Ishikawa (cell line): ENCODE measurements around the gene TMEM132E.

Experiments used
- CEBPB ChIP-seq: IDR thresholded peaks from 2 replicates; pipeline ENCODE4 v1.6.1; 2012
- CREB1 ChIP-seq: IDR thresholded peaks from 2 replicates; pipeline ENCODE4 v1.6.1; 2012; ENCODE audit warnings: low read depth
- EGR1 ChIP-seq: IDR thresholded peaks from 2 replicates; pipeline ENCODE4 v1.6.1; 2012
- EP300 ChIP-seq: IDR thresholded peaks from 2 replicates; pipeline ENCODE4 v1.6.1; 2012; ENCODE audit warnings: borderline replicate concordance
- FOXM1 ChIP-seq: IDR thresholded peaks from 2 replicates; pipeline ENCODE4 v1.6.1; 2012; ENCODE audit warnings: low read depth, borderline replicate concordance
- NFIC ChIP-seq: IDR thresholded peaks from 2 replicates; pipeline ENCODE4 v1.6.1; 2012
- RAD21 ChIP-seq: IDR thresholded peaks from 2 replicates; pipeline ENCODE4 v1.6.1; 2012; ENCODE audit warnings: low read depth
- TAF1 ChIP-seq: IDR thresholded peaks from 2 replicates; pipeline ENCODE4 v1.6.1; 2012; ENCODE audit warnings: low read depth, mild to moderate bottlenecking
- TCF12 ChIP-seq: IDR thresholded peaks from 2 replicates; pipeline ENCODE4 v1.6.1; 2012; ENCODE audit warnings: low read depth
- TEAD4 ChIP-seq: IDR thresholded peaks from 2 replicates; pipeline ENCODE4 v1.6.1; 2012
- YY1 ChIP-seq: IDR thresholded peaks from 2 replicates; pipeline ENCODE4 v1.6.1; 2012; ENCODE audit warnings: low read depth
- ZBTB7A ChIP-seq: IDR thresholded peaks from 2 replicates; pipeline ENCODE4 v1.6.1; 2012; ENCODE audit warnings: low read depth
- TF ChIP-seq, protein P1 (sequence below): IDR thresholded peaks from 2 replicates; pipeline ENCODE4 v1.6.1; 2012
- TF ChIP-seq, protein P2 (sequence below): IDR thresholded peaks from 2 replicates; pipeline ENCODE4 v1.6.1; 2012; ENCODE audit warnings: low read depth, mild to moderate bottlenecking
- TF ChIP-seq, protein P3 (sequence below): IDR thresholded peaks from 2 replicates; pipeline ENCODE4 v1.6.1; 2012

TMEM132E gene

DNA sequence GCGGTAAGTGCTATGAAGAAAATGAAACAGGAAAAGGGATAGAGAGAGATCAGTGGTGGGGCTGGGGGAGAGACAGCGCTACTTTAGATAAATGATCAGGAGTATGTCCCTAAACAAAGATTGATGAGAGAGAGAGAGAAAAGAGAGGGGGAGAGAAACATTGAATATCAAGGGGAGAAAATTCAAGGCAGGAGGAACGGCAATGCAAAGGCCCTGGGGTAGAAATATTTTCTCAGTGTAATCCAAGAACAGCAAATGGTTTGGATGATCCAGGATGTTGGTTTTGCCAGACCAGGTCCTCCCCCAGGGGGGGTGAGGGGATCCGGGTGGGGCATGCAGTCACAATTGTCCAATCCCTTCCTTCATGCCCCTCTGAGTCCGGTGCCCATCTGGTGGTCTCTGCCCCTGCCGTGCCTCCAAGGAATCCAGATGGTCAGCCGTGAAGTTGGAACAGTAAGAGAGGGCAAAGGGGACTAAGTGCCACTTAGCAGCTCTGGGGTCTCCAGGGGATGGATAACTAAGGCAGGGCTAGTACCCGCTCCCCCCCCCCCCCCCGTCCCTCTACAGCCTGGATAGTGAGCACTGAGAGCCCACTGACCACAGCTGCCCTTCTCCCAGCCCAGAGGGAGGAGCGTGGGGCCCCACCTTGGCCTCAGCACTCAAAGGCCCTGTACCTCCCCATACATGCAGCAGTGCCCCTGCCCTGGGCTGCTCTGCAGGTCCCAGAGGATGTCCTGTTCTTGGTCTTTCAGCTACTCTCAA, 43.7 kb downstream of the TMEM132E start:
- TF ChIP-seq EP300, result no peak

DNA sequence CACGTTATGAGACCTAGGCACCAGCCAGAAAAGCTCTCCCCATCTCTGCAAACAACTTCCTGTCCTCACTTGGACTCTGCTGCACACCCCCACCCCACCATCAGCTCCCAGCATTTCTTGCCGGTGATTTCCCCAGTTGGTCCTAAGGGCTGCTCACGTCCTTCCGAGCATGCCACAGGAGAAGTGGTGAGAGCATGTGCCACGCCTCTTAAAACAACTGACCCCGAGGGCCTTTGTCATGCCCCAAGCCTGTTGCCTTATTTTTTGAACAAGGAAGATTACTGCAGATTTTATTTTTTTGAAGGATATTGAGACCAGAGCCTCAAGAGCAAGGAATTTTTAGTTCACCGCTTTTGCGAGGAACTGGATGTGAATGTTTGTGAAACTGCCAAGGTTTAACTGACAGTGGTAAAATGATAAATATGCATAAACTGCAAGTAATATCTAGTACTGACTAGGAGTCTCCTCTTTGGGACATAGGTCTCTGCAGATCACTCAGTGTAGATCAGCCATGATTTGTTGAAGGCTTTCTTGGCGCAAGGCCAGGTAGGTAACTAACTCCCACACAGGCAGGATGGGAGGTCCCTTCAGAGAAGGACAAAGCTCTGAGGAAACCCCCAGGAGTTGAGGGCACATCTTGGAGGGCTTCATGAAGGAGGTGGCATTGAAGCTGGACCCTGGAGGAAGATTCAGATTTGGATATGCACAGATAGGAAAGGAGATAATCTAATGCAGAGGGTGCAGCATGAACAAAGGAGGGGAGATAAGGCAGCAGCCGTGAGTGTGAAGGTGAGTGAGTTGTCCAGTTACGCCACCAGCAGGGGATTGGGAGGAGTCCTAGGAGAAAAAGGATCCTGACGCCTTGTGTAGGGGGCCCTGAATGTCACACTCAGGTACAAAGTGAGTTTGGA, 44.7 kb downstream of the TMEM132E start:
- no peak for TF ChIP-seq FOXM1
- TF ChIP-seq, protein P1, sequence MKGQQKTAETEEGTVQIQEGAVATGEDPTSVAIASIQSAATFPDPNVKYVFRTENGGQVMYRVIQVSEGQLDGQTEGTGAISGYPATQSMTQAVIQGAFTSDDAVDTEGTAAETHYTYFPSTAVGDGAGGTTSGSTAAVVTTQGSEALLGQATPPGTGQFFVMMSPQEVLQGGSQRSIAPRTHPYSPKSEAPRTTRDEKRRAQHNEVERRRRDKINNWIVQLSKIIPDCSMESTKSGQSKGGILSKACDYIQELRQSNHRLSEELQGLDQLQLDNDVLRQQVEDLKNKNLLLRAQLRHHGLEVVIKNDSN, result no peak
- TF ChIP-seq TCF12, result no peak
- no peak for TF ChIP-seq RAD21
- TF ChIP-seq CREB1, result no peak
- no peak for TF ChIP-seq YY1
- no peak for TF ChIP-seq CEBPB
- no peak for TF ChIP-seq TEAD4
- TF ChIP-seq EGR1, result no peak
- TF ChIP-seq TAF1, result no peak
- no peak for TF ChIP-seq ZBTB7A
- TF ChIP-seq EP300, result no peak
- TF ChIP-seq NFIC, result no peak
- TF ChIP-seq, protein P2, sequence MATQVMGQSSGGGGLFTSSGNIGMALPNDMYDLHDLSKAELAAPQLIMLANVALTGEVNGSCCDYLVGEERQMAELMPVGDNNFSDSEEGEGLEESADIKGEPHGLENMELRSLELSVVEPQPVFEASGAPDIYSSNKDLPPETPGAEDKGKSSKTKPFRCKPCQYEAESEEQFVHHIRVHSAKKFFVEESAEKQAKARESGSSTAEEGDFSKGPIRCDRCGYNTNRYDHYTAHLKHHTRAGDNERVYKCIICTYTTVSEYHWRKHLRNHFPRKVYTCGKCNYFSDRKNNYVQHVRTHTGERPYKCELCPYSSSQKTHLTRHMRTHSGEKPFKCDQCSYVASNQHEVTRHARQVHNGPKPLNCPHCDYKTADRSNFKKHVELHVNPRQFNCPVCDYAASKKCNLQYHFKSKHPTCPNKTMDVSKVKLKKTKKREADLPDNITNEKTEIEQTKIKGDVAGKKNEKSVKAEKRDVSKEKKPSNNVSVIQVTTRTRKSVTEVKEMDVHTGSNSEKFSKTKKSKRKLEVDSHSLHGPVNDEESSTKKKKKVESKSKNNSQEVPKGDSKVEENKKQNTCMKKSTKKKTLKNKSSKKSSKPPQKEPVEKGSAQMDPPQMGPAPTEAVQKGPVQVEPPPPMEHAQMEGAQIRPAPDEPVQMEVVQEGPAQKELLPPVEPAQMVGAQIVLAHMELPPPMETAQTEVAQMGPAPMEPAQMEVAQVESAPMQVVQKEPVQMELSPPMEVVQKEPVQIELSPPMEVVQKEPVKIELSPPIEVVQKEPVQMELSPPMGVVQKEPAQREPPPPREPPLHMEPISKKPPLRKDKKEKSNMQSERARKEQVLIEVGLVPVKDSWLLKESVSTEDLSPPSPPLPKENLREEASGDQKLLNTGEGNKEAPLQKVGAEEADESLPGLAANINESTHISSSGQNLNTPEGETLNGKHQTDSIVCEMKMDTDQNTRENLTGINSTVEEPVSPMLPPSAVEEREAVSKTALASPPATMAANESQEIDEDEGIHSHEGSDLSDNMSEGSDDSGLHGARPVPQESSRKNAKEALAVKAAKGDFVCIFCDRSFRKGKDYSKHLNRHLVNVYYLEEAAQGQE, result no peak
- TF ChIP-seq, protein P3, sequence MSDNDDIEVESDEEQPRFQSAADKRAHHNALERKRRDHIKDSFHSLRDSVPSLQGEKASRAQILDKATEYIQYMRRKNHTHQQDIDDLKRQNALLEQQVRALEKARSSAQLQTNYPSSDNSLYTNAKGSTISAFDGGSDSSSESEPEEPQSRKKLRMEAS, result no peak

DNA sequence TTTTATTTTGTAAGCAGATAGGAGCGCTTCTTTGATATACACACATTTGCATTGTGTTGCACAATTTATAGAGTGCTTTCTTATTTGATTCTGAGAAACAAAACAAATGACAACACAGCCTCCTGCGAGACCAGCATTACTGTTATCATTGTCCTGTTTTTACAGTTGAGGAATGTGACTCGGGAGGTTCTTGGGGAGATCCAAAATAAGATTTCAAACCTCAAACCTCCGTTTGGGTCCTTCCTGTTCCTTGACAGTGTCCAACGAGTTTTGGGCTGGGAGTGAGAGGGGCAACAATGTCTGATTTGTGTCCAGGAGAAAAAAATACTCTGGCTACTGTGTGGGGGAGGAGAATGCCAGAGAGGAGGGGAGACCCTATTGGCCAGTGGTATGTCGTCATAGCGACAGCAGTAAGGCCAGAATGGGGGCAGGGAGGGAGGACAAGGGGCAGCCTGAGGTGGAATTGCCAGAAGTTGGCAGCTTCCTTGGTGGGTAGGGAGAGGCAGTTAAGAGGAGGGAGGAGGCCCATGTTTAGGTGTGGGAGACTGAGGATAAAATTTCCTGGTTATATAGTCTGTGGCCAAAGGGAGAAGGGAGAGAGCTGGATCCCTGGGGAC, 45.5 kb downstream of the TMEM132E start:
- no peak for TF ChIP-seq FOXM1

DNA sequence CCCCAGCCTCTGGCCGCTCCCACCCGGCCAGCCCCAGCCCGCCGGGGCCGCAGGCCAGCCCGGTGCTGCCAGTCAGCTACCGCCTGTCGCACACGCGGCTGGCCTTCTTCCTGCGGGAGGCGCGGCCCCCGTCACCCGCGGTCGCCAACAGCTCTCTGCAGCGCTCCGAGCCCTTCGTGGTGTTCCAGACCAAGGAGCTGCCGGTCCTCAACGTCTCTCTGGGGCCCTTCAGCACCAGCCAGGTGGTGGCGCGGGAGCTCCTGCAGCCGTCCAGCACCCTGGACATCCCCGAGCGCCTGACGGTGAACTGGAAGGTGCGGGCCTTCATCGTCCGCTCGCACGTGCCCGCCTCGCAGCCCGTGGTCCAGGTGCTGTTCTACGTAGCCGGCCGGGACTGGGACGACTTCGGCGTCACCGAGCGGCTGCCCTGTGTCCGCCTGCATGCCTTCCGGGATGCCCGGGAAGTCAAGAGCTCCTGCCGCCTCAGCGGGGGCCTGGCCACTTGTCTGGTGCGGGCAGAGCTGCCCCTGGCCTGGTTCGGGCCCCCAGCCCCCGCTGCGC, 46.8 kb downstream of the TMEM132E start:
- TF ChIP-seq EGR1 (no peak), RAD21 (no peak), CEBPB (no peak), NFIC (no peak), YY1 (no peak), CREB1 (no peak), ZBTB7A (no peak), TEAD4 (no peak), FOXM1 (no peak), TCF12 (no peak), EP300 (no peak), TAF1 (no peak)
- TF ChIP-seq, protein P3, result no peak
- TF ChIP-seq, protein P1, result no peak
- TF ChIP-seq, protein P2, result no peak

DNA sequence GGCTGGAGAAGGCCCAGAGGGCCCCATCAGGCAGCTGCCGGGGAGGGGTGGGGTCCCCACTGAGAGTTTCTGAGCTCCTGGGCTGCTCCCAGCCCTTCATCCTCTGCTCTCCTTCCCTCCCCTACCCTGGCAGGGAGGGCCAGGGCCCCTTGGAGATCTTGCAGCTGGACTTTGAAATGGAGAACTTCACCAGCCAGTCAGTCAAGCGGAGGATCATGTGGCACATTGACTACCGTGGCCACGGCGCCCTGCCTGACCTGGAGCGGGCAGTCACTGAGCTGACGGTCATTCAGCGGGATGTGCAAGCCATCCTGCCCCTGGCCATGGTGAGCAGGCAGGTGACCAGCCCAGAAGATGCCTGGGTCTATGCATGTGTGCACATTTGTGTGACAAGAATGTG, 49.5 kb downstream of the TMEM132E start:
- no peak for TF ChIP-seq TEAD4
- TF ChIP-seq TCF12, result no peak
- TF ChIP-seq NFIC, result no peak
- no peak for TF ChIP-seq TAF1
- TF ChIP-seq FOXM1, result no peak
- TF ChIP-seq ZBTB7A, result no peak
- TF ChIP-seq, protein P1, result no peak
- no peak for TF ChIP-seq EGR1
- TF ChIP-seq RAD21, result no peak
- no peak for TF ChIP-seq CEBPB
- TF ChIP-seq YY1, result no peak
- no peak for TF ChIP-seq CREB1
- TF ChIP-seq, protein P2, result no peak
- TF ChIP-seq, protein P3, result no peak
- no peak for TF ChIP-seq EP300
